Suprapubic skin (tissue), 4 donors: Measurements from ENCODE around the gene WTIP. TPM values are rescaled to one million over a fixed set of nuclear protein-coding genes. Genes with fewer than 3 reads are reported as not detected.

Experiments
- DNase-seq, 2 donors: peaks; one replicate each; pipeline ENCODE4 v3.0.0-alpha.2; 2019; ENCODE audit warnings: low spot score in 2 of 2
- H3K27ac ChIP-seq: fragments of 200-600 bp; sonication (generic); one replicate; pipeline ENCODE4 v1.5.1; 2019
- H3K27me3 ChIP-seq: fragments of 200-600 bp; sonication (generic); one replicate; pipeline ENCODE4 v1.5.1; 2019
- H3K36me3 ChIP-seq: fragments of 200-600 bp; sonication (generic); one replicate; pipeline ENCODE4 v1.5.1; 2019
- H3K4me1 ChIP-seq: fragments of 200-600 bp; sonication (generic); one replicate; pipeline ENCODE4 v1.5.1; 2019
- H3K4me3 ChIP-seq: fragments of 200-600 bp; sonication (generic); one replicate; pipeline ENCODE4 v1.5.1; 2019; ENCODE audit warnings: mild to moderate bottlenecking
- H3K9me3 ChIP-seq: fragments of 200-600 bp; sonication (generic); one replicate; pipeline ENCODE4 v1.5.1; 2019
- CTCF ChIP-seq, 2 donors: fragments of 200-600 bp in 1 of 2; fragments of 450-650 bp in 1 of 2; sonication (generic) in 1 of 2; IDR thresholded peaks; one replicate each; pipeline ENCODE4 v1.5.1; 2016 to 2019; ENCODE audit warnings: antibody characterized with exemption in 2 of 2, mild to moderate bottlenecking in 1 of 2, moderate library complexity in 1 of 2
- EP300 ChIP-seq: sonication (generic); formaldehyde crosslinking; IDR thresholded peaks from one replicate; pipeline ENCODE4 v1.6.1; 2017; ENCODE audit warnings: antibody characterized with exemption
- POLR2A ChIP-seq, 2 donors: fragments of 450-650 bp; IDR thresholded peaks; one replicate each; pipeline ENCODE4 v1.6.1; 2017; ENCODE audit warnings: antibody characterized with exemption in 2 of 2, mild to moderate bottlenecking in 2 of 2, moderate library complexity in 2 of 2
- POLR2AphosphoS5 ChIP-seq, 3 donors: sonication (generic); formaldehyde crosslinking; IDR thresholded peaks; one replicate each; pipeline ENCODE4 v1.6.1; 2017; ENCODE audit warnings: antibody characterized with exemption in 3 of 3
- WGBS: methylation state at CpG from one replicate; pipeline ENCODE4 v1.1.5; 2018; 5-methylcytosine and 5-hydroxymethylcytosine counted together
- total RNA-seq, 4 donors: library from RNA; depleted of rRNA; stranded (reverse); fragments of >200 nt; gene quantifications; one replicate each; pipeline ENCODE4 v1.1.0, GENCODE V29; 2016

WTIP gene
- total RNA-seq, 4 donors from 2014 or later: 8.7 to 15.7 (median 12.5) TPM

- no peak for DNase-seq
- H3K36me3 ChIP-seq: peaks cover 59% of the 10 kb centered on the region
- H3K27ac ChIP-seq: no peak overlapping the region
- no peaks in the 10 kb centered on the region for H3K9me3 ChIP-seq
- peaks cover 1% of the 10 kb centered on the region for H3K4me1 ChIP-seq
- 88% methylated on average over 16 of the region's 18 CpGs for WGBS
- TF ChIP-seq POLR2A (IDR thresholded peaks at IDR 0.05): no peak
- TF ChIP-seq EP300: no peak
- TF ChIP-seq CTCF (IDR thresholded peaks at IDR 0.05): no peak
- TF ChIP-seq POLR2AphosphoS5 (IDR thresholded peaks at IDR 0.05): no peak
- H3K4me3 ChIP-seq: no peak overlapping the region
- no peaks in the 10 kb centered on the region for H3K27me3 ChIP-seq
Measured at GRCh38 chr19:34495416-34495815, 13.9 kb downstream of the WTIP start.

- 96% methylated on average over 13 of the region's 15 CpGs for WGBS
Measured at GRCh38 chr19:34497112-34497805, 15.7 kb downstream of the WTIP start.

GRCh38 chr19:34499155-34499834, 17.7 kb downstream of the WTIP start:
- H3K36me3 ChIP-seq: peaks cover 33% of the 10 kb centered on the region
- H3K9me3 ChIP-seq: no peaks in the 10 kb centered on the region
- H3K27me3 ChIP-seq: no peaks in the 10 kb centered on the region
- no peak overlapping the region for H3K27ac ChIP-seq
- WGBS: 90% methylated on average over 13 of the region's 13 CpGs
- peak in 1 of 2 donors; percentile 6 for DNase-seq
- H3K4me3 ChIP-seq: no peak overlapping the region
- no peak for TF ChIP-seq CTCF (IDR thresholded peaks at IDR 0.05)
- H3K4me1 ChIP-seq: peaks cover 17% of the 10 kb centered on the region

More at GRCh38 chr19:34497112-34497805, 15.7 kb downstream of the WTIP start:
- TF ChIP-seq POLR2A (IDR thresholded peaks at IDR 0.05): no peak
- TF ChIP-seq CTCF (IDR thresholded peaks at IDR 0.05): no peak
- no peak for TF ChIP-seq POLR2AphosphoS5 (IDR thresholded peaks at IDR 0.05)
- no peak for TF ChIP-seq EP300
- Histone ChIP-seq H3K36me3 (peaks cover 49% of the 10 kb centered on the region), H3K4me1 (peaks cover 14% of the 10 kb centered on the region), H3K27me3 (no peaks in the 10 kb centered on the region), H3K9me3 (no peaks in the 10 kb centered on the region), H3K4me3 (no peak overlapping the region), H3K27ac (no peak overlapping the region)
- no peak for DNase-seq

GRCh38 chr19:34500656-34501120, 19.1 kb downstream of the WTIP start:
- Histone ChIP-seq H3K4me1 (peaks cover 17% of the 10 kb centered on the region), H3K9me3 (no peaks in the 10 kb centered on the region), H3K27ac (peak overlapping the region; percentile 24), H3K36me3 (peaks cover 20% of the 10 kb centered on the region), H3K4me3 (no peak overlapping the region), H3K27me3 (no peaks in the 10 kb centered on the region)
- TF ChIP-seq EP300 (no peak), POLR2A (IDR thresholded peaks at IDR 0.05) (no peak), CTCF (IDR thresholded peaks at IDR 0.05) (no peak), POLR2AphosphoS5 (IDR thresholded peaks at IDR 0.05) (no peak)
- 46% methylated on average over 22 of the region's 25 CpGs for WGBS
- DNase-seq: peak; percentile 54 to 74
